HG03457 (cell line): ENCODE results near the gene INTS7.

Source experiments
- ATAC-seq: cut with Tn5 transposase; IDR thresholded peaks from one replicate; pipeline ENCODE4 v1.9.1; 2021; ENCODE audit warnings: moderate number of reproducible peaks; ENCODE audit not compliant: unreplicated experiment

Gene INTS7

DNA sequence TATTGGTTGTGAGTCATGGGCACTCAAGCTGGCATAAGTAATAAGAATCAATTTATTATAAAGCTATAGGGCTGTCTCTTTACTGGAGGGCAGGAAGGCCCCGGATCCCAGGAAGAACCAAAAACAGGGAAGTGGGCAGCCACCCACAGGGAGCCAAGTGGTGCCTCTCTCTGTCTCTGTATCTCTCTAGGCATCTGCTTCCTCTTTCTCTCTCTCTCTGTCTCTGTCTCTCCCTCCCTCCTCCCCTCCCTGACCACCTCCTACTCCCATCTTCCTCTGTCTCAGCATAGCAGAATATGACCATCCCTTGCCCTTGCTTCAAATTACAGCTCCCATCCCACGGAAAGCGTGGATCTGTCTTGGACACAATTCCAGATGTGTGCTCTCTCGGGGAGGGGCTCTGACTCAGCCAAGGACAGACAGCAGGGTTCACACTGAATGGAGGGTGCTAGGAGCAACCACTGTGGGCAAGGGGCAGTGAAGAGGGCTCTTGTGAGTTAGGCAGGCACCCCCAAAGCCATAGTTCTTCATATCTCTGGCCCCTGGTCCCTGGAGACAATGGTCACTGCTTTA lies 124.4 kb downstream of the INTS7 start:
- ATAC-seq: no peak

DNA sequence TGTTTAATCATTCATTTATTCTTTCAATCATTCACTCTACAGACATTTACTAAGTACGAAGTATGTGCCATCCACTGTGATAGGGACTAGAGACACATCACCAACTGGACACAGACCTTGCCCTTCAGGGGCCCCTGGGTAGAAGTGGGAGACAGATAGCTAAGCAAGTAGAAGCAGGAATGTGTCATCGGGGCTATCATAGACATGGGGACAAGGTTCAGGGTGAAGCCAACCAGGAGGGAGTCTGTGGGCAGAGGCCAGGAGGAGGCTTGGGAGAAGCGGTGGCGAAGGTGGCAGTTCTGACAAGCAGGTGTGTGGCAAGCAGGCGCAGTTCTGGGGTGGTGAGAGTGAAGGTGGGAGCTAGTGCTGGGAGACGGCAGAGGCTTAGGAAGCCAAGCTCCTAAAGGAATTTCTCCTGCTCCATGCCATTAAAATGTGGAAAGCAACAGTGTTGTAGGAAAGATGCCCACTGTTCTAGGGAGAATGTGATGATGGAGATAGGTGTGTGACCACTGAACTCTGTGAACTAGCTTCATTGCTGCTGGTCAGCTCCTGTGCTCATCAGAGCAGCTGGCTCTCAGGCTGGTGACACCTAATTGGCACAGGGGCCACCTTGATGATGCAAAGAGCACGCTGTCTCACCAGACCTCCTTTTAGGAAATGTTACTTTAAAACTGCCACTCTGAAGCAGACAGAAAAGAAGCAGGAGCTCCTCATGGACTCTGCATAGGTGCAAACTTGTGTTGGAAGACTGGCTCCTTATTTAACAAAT lies 125.1 kb downstream of the INTS7 start:
- no peak for ATAC-seq

DNA sequence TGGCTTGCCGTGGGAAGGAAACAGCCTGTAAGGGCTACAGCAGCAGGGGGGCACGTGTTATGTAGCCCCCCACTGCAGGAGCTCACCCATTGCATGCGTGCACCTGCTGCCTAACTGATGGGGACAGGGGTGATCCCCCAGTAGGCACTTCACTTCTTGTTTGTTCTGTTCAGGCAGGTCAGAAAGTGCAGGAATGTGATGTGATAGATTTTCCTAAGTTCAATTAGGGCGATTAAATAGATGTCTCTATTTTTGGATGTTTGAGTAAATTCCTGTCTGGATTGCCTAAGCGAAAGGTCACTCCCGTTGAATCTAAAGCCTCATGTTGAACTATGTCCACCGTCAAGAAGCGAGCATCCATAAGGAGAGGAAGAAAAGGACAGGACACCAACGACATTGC lies 126.0 kb downstream of the INTS7 start:
- ATAC-seq: no peak

DNA sequence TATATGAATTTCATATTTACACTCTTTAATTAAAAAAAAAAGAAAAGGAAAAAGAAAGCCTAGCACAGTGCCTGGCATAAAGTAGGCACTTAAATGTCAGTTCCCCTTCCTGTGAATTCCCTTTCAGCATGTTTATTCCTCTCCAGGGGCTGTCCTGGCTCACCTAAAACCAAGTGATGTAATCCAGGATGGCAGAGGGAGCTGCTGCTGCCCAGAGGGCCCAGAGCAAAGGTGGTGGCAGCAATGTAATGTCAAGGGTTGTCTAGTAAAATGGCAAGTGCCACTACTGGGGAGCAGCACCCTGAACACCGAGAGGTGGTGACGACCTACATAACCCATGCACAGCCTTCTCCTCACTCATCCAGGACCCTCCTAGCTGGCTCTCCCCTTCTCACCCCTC lies 126.4 kb downstream of the INTS7 start:
- ATAC-seq: no peak

DNA sequence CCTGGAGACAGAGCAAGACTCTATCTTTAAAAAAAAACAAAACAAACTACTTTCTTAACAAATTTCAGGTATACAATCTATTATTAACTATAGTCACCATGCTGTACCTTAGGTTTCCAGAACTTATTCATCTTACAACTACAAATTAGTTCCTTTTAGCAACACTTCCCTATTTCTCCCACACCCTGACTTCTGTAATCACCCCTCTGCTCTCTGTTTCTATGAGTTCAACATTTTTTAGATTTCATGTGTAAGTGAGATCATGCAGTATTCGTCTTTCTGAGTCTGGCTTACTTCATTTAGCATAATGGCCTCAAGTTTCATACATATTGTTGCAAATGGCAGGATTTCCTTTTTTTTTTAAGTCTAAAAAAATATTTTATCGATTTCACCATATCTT lies 126.9 kb downstream of the INTS7 start:
- no peak for ATAC-seq

DNA sequence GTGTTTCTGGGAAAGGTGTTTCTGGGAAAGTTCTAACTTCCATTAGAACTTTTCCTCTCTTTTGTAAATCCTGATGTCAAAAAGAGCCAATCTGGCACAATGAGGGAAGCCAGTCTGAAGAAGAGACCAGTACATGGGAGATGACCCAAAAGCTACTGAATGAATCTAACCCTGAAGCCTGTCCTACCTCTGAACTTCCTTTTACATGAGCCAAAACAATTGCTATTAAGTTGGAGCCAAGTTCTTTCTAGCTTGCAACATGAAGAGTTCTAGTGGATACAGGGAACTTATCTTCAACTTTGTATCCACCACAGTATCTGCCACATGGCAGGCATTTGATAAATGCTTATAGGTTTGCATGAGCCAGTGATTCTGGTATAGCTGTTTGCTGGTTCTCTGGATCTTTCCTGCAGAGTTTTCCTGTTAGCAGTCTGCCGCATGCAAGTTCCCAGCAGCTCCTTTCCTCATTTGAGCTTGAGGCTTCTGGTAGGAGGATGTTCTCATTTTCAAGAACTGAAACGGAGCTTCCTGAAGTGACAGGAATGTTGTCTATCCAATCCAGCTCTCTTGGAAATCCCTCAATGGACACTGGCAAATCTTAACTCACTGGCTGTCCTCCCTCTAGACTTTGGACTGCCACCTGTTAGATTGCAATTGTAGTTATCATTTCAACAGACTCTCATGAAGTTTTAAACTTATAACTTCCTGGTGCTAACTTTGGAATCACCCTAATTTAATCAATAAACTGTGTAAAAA lies 131.7 kb downstream of the INTS7 start:
- ATAC-seq: no peak

DNA sequence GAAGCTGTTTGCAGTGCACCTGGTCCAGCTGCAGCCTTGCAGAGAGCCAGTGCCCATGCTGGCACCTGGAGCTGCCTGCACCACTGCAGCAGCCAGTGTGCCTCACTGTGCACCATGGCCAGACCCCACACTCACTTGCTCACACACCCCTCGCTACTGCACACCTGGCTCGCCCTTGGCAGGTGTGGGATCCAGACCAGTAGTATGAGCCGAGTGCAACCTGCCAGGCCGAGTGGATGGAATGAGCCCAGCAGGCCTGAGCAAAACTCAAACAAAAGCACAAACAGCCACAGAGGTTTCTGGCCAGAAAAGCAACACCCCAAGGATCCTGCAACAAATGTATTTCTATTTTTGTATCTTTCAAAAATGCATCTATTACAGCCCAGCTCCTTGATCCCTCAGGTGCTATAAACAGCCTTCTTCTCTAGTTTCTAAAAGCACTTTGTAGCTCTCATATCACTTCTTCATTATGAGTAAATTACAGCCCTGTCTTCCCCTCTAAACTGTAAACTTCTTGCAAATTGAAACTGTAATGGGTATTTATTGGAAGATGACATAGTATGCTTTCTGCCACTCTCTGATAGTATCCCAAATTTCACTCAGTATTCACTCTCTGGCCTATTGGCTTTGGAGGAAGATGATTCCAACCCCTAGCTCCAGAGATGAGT lies 132.6 kb downstream of the INTS7 start:
- ATAC-seq: no peak

DNA sequence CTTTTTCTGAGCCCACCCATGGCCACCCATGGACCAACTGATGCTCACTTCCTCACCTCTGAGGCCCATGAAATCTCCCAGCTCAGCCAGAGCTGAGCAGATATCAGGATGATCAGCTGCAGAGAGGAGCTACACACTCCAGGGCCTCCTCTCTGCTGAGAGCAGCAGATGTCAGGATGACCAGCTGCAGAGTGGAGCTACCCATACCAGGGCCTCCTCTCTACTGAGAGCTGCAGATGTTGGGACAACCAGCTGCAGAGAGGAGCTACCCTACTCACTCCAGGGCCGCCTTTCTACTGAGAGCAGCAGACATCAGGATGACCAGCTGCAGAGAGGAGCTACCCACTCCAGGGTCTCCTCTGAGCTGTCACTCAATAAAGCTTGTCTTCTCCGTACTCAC lies 133.4 kb downstream of the INTS7 start:
- no peak for ATAC-seq

DNA sequence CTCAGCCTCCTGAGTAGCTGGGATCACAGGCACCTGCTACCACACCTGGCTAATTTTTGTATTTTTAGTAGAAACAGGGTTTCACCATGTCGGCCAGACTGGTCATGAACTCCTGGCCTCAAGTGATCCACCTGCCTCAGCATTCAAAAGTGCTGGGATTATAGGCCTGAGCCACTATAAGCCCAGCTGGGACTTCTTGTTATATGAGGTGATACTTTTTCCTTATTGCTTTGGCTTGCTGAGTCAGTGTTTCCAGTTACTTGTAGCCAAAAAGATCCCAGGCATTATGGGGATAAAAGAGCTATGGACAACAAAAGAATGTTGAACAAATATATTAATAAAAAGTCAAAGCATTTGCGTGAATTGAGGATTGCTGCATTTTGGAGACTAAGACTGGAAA lies 134.9 kb downstream of the INTS7 start:
- no peak for ATAC-seq

DNA sequence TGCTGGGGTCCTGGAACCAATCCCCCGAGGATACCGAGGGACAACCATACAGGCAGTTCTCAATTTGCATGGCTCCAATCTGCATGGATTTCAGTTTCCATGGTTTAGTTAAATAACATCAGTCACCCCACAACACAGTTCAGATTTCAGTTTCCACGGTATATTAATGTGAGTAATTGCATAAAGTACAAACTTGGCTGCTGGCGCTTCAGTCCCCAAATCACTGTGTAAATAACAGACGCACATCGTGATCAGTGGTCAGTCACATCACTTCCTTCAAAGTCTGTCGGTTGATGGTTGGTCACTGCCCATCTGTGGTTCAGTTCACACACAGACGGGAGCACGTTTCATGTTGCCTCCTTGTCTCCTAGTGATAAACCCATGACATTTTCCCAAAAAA lies 138.4 kb downstream of the INTS7 start:
- ATAC-seq: no peak

DNA sequence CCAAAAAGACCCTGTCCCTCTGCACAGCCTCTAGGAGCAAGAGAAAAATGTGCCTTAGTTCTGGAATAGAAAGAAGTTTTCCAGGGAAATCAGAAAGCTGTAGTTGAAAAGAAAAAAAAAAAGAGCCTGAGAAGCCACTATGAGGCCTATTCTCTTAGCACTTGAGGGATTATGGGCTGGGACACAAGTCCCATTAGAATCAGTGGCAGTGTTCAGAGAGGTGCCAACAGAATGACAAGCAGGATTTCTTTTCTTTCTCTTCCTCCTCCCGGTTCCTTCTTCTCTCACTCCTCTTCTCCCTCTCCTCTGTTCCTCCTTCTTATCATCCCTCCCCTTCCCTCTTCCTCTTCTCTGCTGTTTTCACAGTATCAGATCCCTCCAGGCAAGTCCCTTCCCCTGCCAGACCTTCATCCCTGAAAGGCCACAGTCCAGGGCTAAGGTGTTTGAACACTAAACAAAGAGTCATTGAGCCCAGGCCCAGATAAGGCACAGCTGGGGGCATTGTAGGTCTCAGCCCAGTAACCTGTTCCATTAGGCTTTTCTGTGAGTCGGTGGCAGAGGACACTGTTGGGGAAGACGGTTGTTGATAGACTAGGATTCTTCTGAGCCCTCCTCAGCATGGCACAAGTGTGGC lies 140.1 kb downstream of the INTS7 start:
- ATAC-seq: no peak

DNA sequence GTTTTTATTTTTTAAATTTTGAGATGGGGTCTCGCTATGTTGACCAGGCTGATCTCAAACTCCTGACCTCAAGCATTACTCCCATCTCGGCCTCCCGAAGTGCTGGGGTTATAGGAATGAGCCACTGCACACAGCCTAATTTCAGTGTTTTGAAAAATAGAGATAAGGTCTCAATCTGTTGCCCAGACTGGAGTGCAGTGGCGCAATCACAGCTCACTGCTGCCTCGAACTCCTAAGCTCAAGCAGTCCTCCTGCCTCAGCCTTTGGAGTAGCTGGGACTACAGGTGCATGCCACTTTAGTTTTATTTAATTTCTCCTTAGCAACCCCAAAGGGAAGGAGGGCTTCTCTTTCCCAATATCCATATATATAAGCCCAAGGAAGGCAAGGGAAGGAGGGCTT lies 141.0 kb downstream of the INTS7 start:
- no peak for ATAC-seq

DNA sequence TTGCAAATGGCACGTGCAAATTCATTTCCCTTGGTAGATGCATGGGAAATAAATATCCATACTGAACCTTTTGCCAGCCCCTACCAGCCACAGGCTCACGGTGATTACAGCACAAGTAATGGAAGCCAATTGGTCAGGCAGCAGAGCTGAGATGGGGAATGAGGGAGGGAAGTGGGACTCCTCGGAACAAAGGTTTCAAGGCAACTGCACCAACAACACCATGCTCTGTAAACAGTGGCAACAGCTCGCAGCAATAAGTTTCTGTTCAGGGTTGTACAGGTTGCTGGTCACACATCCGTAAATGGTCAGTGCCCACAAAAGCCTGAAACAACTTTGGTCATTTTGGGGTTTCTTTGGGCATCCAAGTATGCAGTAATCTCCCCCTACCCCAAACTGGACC lies 142.1 kb downstream of the INTS7 start:
- ATAC-seq: no peak

DNA sequence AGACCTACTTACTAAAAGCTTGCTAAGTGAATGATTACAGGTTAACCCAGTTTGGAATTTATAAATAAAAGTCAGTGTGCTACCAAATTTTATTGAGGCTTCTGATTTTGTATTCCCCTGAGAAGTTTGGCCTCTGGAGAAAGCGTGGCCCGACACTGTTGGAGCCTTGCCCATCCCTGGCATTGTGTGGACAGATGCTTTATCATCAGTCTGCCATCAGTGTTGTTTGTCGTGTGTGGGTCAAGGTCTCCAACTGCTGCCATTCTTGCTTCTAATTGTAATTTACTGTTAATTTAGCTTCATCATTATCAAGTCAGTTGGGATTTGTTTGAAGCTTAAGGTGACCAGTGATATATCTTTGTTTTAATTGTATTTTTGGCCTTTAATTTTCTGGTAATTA lies 142.8 kb downstream of the INTS7 start:
- ATAC-seq: no peak

DNA sequence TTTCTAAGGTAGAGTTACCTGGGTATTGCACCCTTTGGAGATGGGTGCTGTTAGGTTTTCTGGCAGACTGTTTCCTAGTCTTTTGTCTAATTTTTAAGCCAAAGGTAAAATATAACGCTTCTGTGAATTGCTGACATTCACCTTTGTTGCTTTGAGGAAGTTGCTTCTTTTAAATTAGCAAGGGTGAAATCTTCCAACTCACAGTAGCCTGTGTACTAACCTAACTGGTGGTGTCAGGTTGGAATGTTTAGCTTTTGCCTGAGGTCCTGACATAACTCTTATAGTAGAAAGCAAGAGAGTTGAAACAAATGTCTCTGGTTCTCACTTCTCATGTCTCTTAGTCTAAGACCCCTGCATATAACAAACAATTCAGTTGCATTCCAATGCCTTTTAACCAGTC lies 143.6 kb downstream of the INTS7 start:
- ATAC-seq: no peak
